ENCODE results near the gene RAB35.

RAB35 gene

DNA sequence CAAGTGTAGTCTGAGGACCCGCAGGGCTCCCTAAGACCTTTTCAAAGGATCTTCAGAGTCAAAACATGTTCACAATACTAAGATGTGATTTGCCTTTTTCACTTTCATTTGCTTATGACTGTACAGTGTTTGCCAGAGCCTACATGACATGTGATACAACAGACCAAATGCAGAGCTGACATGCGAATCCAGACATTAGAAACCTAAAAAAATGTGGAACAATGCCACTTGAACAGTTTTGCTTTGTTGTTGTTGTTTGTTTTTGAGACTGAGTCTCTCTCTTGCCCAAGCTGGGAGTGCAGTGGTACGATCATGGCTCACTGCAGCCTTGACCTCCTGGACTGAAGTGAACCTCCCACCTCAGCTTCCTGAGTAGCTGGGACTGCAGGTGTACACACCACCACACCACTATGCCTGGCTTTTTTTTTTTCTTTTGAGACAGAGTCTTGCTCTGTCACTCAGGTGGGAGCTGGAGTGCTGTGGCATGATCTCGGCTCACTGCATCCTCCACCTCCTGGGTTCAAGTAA lies 5.3 kb upstream of the RAB35 start:
- TF ChIP-seq, protein P1, sequence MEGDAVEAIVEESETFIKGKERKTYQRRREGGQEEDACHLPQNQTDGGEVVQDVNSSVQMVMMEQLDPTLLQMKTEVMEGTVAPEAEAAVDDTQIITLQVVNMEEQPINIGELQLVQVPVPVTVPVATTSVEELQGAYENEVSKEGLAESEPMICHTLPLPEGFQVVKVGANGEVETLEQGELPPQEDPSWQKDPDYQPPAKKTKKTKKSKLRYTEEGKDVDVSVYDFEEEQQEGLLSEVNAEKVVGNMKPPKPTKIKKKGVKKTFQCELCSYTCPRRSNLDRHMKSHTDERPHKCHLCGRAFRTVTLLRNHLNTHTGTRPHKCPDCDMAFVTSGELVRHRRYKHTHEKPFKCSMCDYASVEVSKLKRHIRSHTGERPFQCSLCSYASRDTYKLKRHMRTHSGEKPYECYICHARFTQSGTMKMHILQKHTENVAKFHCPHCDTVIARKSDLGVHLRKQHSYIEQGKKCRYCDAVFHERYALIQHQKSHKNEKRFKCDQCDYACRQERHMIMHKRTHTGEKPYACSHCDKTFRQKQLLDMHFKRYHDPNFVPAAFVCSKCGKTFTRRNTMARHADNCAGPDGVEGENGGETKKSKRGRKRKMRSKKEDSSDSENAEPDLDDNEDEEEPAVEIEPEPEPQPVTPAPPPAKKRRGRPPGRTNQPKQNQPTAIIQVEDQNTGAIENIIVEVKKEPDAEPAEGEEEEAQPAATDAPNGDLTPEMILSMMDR (IDR thresholded peaks at IDR 0.05): no peak

DNA sequence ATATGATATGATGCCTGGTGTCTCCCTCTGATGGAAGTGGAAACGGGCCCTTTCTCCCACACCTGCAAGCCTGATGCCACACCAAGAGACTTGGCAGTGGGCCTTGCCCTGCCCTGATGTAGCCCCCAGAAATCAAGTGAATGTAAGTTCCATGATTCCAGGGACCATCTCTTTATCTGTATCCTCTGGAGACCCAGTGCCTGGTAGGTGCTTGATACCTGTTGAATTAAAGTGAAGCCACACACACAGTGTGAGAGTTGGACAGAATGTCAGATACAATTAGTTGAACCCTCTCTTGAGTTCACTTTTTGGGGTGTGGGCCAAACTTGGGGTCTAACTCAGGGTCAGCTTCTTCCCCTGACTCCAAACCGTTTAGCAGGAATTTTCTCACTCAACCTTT lies 4.8 kb upstream of the RAB35 start:
- TF ChIP-seq, protein P1 (IDR thresholded peaks at IDR 0.05): no peak

DNA sequence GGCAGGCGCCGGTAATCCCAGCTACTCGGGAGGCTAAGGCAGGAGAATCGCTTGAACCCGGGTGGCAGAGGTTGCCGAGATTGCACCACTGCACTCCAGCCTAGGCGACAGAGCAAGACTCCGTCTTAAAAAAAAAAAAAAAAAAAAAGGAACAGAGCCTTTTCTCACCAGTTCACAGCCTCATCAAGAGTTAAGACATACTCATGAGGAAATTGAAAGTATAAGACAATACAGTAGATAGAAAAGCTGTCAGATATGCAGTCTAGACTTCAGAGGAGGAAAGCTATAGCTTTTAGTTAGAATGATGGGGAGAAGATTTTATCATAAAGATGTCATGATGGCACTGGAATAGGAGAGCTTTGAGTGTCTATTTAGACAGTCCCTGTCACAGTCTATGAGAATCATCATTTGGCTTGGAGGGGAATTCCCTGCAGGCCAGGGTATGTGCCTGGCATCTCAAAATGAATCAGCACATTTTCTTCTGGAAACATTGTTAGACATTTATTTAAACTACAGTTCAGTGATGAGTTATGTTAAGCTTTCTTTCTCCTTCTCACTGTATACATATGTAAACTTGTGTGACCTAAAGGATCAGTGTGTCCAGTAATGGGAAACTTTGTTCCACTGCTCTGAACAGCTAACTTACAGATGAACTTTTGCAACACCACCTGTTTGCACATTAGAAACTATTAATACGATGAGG lies 2.9 kb upstream of the RAB35 start:
- TF ChIP-seq, protein P1 (IDR thresholded peaks at IDR 0.05): no peak

DNA sequence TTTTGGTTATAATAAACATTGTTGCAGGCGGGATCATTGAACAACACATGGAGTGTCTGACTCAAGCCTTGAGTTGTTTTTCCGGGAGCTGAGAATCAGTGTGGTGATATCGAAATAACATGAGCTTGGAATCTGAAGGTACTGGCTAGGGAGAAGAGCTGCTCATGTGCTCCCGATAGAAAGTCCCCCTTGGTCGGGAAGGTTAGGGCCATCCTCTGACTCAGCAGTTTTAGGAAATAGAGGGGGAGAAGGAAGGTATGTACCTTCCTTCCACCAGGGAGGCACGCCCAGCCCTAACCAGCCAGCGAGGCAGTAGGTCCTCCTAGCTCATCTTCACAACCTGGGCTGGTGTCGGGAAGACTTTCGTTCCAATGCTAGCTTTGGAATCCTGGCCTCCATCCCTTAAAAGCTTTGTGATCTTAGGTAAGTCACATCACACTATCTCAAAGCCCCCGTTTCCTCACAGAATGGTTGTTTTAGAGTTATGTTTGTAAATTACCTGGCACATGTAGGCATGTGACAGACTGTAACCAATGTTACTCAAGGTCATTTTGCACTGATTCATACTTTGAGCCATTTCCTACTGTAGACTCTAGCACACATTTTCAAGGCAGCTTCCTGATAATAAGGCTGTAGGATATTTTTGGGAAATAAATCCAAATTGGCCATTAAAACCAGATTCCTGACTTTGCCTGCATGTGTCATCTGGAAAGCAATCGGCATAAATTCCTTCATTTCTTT lies 1.9 kb upstream of the RAB35 start:
- TF ChIP-seq, protein P1 (IDR thresholded peaks at IDR 0.05): no peak

DNA sequence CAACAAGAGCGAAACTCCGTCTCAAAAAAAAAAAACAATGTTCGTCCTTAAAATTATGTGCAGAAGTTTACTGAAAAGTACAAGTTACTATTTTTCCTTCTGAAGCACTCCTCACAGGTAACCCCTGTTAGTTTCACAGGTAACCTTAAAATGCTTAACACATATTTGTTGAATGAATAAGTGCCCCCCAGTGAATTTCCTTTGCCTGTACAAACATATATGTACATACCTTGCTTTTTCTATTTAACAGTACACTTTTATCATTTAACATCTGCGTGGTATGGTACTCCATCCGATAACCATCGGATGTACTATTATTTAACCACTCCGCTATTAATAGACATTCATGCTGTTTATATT lies 1.4 kb upstream of the RAB35 start:
- TF ChIP-seq, protein P1 (IDR thresholded peaks at IDR 0.05): no peak

DNA sequence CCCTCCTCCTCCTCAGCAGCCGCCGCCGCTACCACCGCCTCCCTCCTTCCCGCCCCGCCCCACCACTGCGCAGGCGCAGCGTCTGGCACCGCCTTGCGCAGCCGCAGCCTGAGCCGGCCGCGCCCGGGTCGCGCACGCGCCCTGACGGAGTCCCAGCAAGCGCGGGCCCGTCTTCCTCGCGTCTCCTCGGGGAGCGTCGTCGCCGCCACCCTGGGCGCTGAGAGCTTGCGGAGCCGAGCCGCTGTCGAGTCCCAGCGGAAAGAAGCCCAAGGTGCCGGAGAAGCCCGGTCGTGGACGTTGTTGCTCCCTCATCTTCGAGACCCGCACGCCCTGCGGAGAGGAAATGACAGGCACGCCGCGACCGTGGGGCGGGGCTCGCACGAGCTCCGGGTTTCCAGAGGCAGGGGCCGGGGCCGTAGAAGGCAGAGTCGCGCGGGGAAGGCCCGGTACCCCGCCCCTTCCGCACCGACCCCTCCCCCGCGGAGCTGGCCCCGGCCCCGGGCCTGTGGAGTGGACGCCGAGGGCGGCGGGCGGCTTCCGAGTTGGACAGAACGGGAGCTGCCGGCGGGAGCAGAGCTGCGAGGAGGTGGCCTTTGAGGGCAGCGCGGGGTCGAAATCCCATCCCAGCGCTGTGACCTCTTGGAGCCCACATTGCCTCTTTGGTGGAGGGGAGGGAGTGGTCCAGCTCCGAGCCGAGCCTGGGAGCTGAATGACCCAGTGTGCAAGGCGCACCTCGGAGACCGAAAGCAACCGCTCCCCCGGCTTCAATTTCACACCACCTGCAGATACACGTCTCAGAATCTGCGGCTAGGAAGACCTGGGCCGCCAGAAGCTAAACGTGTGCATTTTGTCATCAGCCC lies 469 bp upstream of the RAB35 start:
- TF ChIP-seq, protein P1 (IDR thresholded peaks at IDR 0.05): no peak

DNA sequence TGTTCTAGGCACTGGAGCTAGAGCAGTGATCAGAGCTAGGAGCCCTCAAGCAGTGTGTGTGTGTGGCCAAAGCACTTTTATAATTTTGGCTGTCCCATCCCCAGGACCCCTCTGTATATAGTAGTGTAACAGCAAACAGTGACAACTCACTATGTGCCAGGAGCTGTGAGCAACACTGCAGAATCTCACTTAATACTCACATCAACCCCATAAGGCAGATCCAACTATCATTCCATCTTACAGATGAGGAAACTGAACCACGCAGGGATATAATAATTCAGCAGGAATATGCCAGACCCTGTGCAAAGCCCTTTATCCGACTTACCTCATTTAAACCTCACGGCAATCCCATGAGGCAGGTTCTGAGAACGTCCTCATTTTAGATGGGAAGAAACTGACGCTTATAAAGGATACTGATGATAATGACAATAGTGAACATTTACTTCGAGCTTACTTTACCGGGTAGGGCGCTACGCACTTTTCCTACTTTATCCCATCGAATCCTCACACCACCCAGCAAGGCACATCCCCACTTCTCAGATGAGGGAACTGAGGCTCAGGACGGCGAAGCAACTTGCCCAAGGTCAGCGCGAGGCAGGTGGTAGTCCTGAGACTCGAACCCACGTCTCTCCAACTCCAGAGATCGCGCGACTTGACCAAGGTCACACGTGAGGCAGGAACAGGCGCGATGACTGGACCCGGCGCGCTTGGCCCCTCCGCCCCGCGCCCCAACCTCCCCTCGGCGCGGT lies 687 bp downstream of the RAB35 start:
- TF ChIP-seq, protein P1 (IDR thresholded peaks at IDR 0.05): no peak

All from LNCAP (cell line).